Activated T-cell treated with anti-CD3 and anti-CD28 coated beads, Interleukin-2, amount 50 U/mL, for 48 hours (primary cell): Measurements from ENCODE around the gene SNX18.

Experiments used
- DNase-seq, 2 experiments: peaks; one replicate each; pipeline ENCODE4 v3.0.0-alpha.2; 2020

Gene SNX18

DNA sequence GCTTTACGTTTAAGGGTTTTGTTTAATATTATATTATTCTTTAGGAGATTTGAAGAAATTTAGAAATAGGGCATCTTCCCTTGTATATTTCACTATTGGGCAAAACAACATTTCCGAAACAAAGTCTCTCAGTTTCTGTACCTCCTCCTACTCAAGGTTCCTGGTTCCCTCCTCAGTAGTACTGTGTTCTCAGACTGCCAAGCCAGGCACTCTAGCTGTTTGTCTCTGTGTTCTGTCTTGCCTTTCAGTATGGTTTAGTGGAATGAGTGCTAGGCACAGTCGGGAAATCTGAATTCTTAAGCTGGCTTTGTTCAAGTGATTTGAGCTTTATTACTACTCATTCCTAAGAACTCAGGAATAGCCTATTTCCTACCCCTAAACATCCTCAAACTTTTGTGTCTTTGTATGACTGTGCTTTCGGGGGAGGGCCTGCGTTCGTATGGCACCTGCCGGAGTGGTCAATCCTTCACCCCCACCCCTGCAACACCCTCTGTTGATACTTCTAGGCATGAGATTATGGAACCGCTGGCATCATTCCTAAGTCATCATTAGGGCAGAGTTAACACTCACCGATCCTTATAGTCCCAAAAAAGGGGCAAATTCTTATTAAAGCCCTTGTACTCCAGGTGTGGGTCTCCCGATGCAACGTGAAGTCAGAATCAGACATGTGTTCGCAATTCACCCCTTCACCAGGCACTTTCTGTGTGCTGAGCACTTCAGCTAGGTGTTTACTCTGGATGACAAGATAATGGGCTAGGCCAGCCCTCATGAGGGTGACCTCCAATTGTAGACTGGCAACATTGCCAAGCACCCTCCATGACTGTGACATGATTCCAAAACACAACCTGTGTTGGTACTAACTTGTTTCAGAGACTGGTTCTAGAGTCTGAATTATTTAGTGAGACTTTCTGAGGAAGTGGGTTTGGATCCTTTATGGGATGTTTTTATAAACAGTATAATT is 24.5 kb downstream of the SNX18 start:
- no peak for DNase-seq

DNA sequence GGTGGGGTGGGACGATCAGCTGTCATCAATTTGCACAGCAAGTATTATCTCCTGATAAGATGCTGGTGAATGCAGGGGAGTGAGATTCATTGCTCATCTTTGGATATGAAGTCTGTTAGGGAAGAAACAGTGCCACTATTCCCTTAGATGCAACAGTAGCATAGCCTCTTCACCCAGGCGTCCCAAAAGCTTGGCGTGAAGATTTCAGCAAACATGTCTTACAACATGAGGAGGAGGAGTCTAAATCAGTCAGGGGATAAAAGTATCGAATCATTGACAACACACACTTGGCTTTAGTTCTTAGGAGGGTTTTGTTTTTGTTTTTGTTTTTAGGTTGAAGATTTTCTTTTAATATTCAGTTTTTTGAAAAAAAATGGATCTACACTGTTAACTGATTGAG is 26.5 kb downstream of the SNX18 start:
- no peak for DNase-seq

GRCh38 chr5:54545796-54546195 is 28.2 kb downstream of the SNX18 start:
- DNase-seq: no peak

- no peak for DNase-seq
These were observed 30.2 kb downstream of the SNX18 start for GRCh38 chr5:54547711-54548250.

- no peak for DNase-seq
These were observed 31.0 kb downstream of the SNX18 start for GRCh38 chr5:54548565-54548964.

- no peak for DNase-seq
These were observed 33.7 kb downstream of the SNX18 start for GRCh38 chr5:54551292-54551691.

GRCh38 chr5:54551926-54552325 is 34.4 kb downstream of the SNX18 start:
- no peak for DNase-seq

- DNase-seq: no peak
These were observed 34.9 kb downstream of the SNX18 start for GRCh38 chr5:54552446-54552845.

- DNase-seq: no peak
These were observed 36.2 kb downstream of the SNX18 start for GRCh38 chr5:54553659-54554207.

DNA sequence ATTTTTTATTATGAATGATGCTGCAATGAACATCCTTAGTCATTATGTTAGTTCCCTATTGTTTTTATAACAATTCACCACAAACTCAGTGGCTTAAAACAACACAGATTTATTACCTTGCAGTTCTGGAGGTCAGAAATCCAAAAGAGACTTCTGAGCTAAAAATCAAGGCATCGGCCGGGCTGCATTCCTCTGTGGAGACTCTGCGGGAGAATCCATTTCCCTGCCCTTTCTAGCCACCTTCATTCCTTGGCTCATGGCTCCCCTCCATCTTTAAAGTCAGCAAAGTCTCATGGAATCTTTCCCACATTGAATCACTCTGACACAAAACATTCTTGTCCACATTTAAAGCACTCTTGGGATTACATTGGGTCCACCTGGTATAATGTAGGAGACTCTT is 38.6 kb downstream of the SNX18 start:
- no peak for DNase-seq

DNA sequence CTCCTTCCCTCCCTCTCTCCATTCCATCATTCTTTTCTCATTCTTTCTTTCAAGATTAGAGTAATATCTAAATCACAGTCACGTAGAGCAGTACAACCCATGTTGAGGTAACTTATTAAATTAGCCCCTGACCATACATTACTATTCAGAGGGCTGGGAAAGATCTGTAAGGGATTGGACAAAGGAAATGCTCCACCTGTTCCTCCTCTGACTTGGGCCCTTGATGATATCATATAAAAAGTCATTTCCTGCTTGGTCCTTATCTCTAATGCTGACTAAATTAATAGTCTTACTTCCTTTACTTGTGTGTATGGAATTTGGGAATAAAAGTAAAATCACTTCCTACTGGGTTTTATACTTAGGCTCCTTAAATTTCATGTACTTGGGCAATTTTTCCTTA is 40.8 kb downstream of the SNX18 start:
- DNase-seq: no peak

DNA sequence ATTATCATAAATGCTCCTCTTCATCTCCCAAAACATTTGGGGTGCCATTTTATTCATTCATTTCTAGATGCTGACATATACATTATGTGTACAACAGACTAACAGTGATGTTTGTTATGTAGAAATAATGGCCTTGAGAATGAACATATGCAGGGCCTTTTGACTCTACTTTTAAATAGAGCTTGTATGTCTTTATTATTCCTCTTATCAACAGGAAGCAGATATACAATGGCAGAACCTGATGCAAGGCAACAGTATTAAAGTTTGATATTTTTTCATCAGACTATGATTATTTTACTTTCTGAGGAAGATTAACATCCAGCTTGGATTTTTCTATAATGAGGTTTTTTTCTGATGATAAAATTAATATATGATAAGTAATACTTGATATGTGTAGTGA is 44.1 kb downstream of the SNX18 start:
- DNase-seq: no peak

DNA sequence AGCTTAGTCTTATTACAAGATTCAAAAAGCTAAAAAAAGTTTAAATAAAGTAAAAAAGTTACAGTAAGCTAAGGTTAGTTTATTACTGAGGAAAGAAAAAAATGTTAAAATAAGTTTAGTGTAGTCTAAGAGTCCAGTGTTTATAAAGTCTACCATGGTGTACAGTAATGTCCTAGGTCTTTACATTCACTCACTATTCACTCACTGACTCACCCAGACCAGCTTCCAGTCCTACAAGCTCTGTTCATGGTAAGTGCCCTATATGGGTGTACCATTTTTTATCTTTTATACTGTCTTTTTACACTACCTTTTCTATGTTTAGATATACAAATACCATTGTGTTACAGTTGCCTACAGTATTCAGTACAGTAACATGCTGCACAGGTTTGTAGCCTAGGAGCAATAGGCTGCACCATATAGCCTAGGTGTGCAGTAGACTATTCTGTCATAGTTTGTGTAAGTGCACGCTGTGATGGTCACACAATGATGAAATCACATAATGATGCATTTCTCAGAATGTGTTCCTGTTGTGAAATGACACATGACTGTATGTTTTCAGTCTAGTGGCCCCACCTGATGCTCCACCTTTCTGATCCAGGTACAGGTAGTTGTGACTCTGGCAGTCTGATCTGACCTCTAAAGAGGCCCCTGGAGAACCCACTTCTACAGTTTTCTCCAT is 45.7 kb downstream of the SNX18 start:
- no peak for DNase-seq

DNA sequence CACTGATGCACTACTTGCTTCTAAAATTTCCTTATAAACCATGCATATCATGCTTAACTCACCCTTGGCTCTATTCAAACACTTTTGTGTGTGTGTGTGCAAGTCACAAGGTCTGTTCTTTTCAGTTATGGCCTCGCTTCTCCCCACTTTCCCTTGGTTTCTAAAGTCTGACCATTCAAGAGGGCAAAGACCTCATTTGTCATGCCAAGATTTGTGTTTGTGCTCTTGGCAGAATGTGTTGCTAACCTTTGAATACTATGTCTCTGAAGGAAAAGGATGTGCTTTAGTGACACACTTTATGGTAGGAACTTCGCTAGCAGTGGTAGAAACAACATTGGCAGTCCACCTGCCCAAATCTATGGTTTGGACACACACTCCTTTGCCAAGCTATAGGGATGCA is 50.4 kb downstream of the SNX18 start:
- no peak for DNase-seq

DNA sequence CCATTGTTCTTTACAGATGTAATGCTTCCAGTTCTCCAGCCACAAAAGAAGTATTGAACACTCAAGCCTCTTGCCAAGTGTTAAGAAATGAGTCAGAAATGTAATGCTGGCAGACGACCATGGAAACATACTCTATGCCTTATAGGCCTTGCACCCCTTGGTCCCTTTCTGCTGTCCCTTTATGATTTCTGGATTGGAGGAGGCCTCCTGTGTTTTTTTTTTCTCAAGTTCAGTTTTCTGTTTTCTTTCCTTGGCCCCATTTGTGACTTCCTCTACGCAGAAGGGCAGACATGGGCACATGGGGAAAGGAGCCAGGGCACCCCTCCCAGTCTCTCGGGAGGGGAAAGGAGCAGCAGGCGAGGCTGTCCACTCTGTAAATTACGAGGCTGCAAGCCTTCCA is 53.4 kb downstream of the SNX18 start:
- no peak for DNase-seq

- no peak for DNase-seq
These were observed 53.9 kb downstream of the SNX18 start for GRCh38 chr5:54571462-54571861.

- no peak for DNase-seq
These were observed 56.4 kb downstream of the SNX18 start for GRCh38 chr5:54573812-54574489.

DNA sequence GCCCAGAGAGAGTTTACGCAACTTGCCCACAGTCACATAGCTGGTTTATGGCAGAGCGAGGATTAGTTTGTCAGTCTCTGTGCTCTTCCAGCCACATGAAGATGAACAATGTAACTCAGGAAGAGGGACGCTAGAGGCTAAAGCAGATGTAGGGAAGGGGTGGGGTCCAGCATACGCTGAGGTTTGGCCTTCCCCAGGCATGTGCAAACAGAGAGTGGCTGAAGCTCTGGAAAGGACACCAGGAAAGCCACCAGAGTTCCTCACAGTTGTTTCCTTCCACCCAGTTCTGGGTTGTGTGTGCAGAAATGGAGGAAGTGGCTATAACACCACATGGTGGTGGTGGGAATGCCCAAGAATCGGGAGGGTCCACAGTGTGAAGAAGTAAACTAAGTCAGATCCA is 60.0 kb downstream of the SNX18 start:
- no peak for DNase-seq

- no peak for DNase-seq
These were observed 60.5 kb downstream of the SNX18 start for GRCh38 chr5:54577937-54578653.

GRCh38 chr5:54579591-54580295 is 62.2 kb downstream of the SNX18 start:
- DNase-seq: no peak

DNA sequence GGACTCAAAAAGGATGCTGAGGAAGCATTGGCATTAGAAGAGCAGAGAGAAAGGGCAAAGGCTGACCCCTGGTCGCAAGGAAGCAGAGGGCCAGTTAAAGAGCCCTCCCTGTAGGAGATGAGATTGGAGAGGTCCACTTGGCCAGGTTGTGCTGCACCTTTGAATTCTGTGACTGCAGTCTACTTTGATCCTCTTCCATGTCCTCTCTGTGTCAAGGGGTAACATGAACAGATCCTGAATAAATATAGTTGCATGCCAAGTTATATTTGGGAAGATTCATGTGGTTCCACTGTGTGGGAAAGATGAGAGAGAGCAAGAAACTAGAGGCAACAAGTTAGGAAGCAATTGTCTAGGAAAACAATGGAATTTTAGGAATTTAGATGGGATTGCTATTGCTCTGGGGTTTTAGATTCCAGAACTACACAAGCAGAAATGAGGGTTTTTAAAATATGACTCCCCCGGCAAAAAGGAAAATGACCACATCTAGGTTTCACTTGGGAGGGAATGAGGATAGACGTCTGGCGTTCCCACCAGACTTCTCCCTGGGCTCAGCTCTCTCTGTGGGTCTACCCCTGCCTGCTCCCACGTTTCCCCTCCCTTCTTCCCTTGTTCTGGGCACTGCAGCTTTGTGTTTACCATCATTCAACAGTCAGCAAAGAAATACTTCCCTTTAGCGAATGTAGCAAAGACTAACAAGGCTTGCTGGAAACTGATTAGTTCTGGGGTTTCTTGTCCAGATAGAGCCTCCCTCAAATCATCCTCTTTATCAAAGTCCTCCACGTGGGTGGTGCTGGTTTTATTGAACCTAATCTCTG is 63.6 kb downstream of the SNX18 start:
- no peak for DNase-seq
